ENCODE measurements around the gene LHX3. TPM values are rescaled to one million over a fixed set of nuclear protein-coding genes. Genes with fewer than 3 reads are reported as not detected.

The LHX3 gene
- total and polyA plus RNA-seq, 10 of the 15 experiments (the other 5 are each of a cell fraction or from before 2014, with no cell fraction given), result not detected

- in situ Hi-C loops (cut with MboI), result no loop called here
- Histone ChIP-seq H3K4me2 (ENCODE audit: control insufficient read depth, insufficient read depth) (no peak overlapping the region), H3K9me3 (replicated peaks; ENCODE audit: control insufficient read depth, insufficient read depth, low read length) (no peaks in the 10 kb centered on the region), H3K79me2 (ENCODE audit: control insufficient read depth, insufficient read depth, low read length) (no peaks in the 10 kb centered on the region), H3K27me3 (replicated peaks in 1 of 2; ENCODE audit: control insufficient read depth in 2 of 2, insufficient read depth in 2 of 2, low read length in 1 of 2) (peaks cover 0 to 2% of the 10 kb centered on the region in 2 experiments; a peak in 2 of 4 replicates), H2AFZ (ENCODE audit: control insufficient read depth, low read depth, low read length) (no peak overlapping the region), H3K4me3 (no peak overlapping the region), H3K36me3 (ENCODE audit: control insufficient read depth in 2 of 2, insufficient read depth in 2 of 2, low read length in 1 of 2) (no peaks in the 10 kb centered on the region), H3K9ac (ENCODE audit: control insufficient read depth, insufficient read depth, low read length) (no peak overlapping the region), H4K20me1 (ENCODE audit: control insufficient read depth, insufficient read depth) (no peaks in the 10 kb centered on the region), H3K4me1 (ENCODE audit: control insufficient read depth, insufficient read depth, low read length) (no peaks in the 10 kb centered on the region), H3K27ac (ENCODE audit: control insufficient read depth, insufficient read depth) (no peak overlapping the region)
- no TSS peak for BruUV-seq (replicated peaks)
- RAD21 ChIA-PET (ENCODE audit: unreplicated experiment), result no interaction called here
- SMC1A ChIA-PET (ENCODE audit: uncharacterized antibody, unreplicated experiment), result no interaction called here
- FAIRE-seq (no peak), ATAC-seq (no peak), DNase-seq (ENCODE audit: low read depth, low spot score) (no peak)
- intact Hi-C loops (cut with micrococcal nuclease; ENCODE audit: unreplicated experiment), result no loop called here
- WGBS (ENCODE audit: insufficient coverage, insufficient replicate concordance, low lambda C conversion rate, missing lambda C conversion rate), result 31% methylated on average over 22 of the region's 22 CpGs
- CTCF ChIA-PET, result no interaction called here
- POLR2A ChIA-PET, result no interaction called here
- TF ChIP-seq STAT1 (conservative IDR thresholded peaks at IDR 0.05) (no peak), SIN3A (IDR thresholded peaks at IDR 0.05; ENCODE audit: low read depth, low read length) (no peak), CBX3 (IDR thresholded peaks at IDR 0.05; ENCODE audit: borderline replicate concordance, low read depth) (no peak), PAX5 (IDR thresholded peaks at IDR 0.05; ENCODE audit: borderline replicate concordance, low read depth, low read length) (no peak)
These were observed 57.7 kb downstream of the LHX3 start for GRCh38 chr9:136147038-136147889.

Other genes starting within 250 kb of the LHX3 start
Only the 7 nearest of the 12 such genes appear.
- 7.9 and 9.1 TPM in 2 replicates for gene NACC2, start 109.8 kb downstream of the LHX3 start, total RNA-seq (2014; rRNA removed)
- 3.5 and 3.8 TPM in 2 replicates for gene NACC2, start 109.8 kb downstream of the LHX3 start, total RNA-seq (2014; rRNA removed; fragmentation: Illumina TruSeq; extraction: Trizol)
- 14.2 and 14.7 TPM in 2 replicates for gene NACC2, start 109.8 kb downstream of the LHX3 start, total RNA-seq (2021)
- 3.5 and 5.4 TPM in 2 replicates for gene NACC2, start 109.8 kb downstream of the LHX3 start, polyA plus RNA-seq (2011; rRNA removed)
- gene NACC2, start 109.8 kb downstream of the LHX3 start, polyA plus RNA-seq (2014; fragmentation: Illumina TruSeq; extraction: Trizol), result 2.0 and 3.1 TPM in 2 replicates
- 1 to 10 TPM in 1 of 2 experiments, under 1 TPM in 1; 0.66 to 1.0 TPM for gene NACC2, start 109.8 kb downstream of the LHX3 start, polyA plus RNA-seq (2014; fragmentation: Nextera tagmentation; extraction: Ambion mirVana)
- gene NACC2, start 109.8 kb downstream of the LHX3 start, polyA plus RNA-seq (2014; rRNA removed), result 7.5 and 9.4 TPM in 2 replicates
- 1 to 10 TPM; 2.7 to 2.9 TPM for gene NACC2, start 109.8 kb downstream of the LHX3 start, polyA plus RNA-seq (2016; fragmentation: Nextera tagmentation; extraction: Ambion mirVana)
- gene TMEM250, start 86.3 kb downstream of the LHX3 start, total RNA-seq (2014; rRNA removed), result 30.1 and 39.9 TPM in 2 replicates
- gene TMEM250, start 86.3 kb downstream of the LHX3 start, total RNA-seq (2014; rRNA removed; fragmentation: Illumina TruSeq; extraction: Trizol), result 8.5 and 10.4 TPM in 2 replicates
- gene TMEM250, start 86.3 kb downstream of the LHX3 start, total RNA-seq (2021), result 33.4 and 38.4 TPM in 2 replicates
- gene TMEM250, start 86.3 kb downstream of the LHX3 start, polyA plus RNA-seq (2011; rRNA removed), result 3.5 and 6.2 TPM in 2 replicates
- gene TMEM250, start 86.3 kb downstream of the LHX3 start, polyA plus RNA-seq (2014; fragmentation: Illumina TruSeq; extraction: Trizol), result 2.6 and 6.7 TPM in 2 replicates
- 1 to 10 TPM in 1 of 2 experiments, under 1 TPM in 1; 0.39 to 1.2 TPM for gene TMEM250, start 86.3 kb downstream of the LHX3 start, polyA plus RNA-seq (2014; fragmentation: Nextera tagmentation; extraction: Ambion mirVana)
- gene TMEM250, start 86.3 kb downstream of the LHX3 start, polyA plus RNA-seq (2014; rRNA removed), result 25.4 and 27.5 TPM in 2 replicates
- 10 to 100 TPM in 1 of 2 experiments, 1 to 10 TPM in 1; 6.2 to 16.6 TPM for gene TMEM250, start 86.3 kb downstream of the LHX3 start, polyA plus RNA-seq (2016; fragmentation: Nextera tagmentation; extraction: Ambion mirVana)
- 9.0 and 10.1 TPM in 2 replicates for gene QSOX2, start 40.7 kb upstream of the LHX3 start, total RNA-seq (2014; rRNA removed)
- 7.1 and 7.8 TPM in 2 replicates for gene QSOX2, start 40.7 kb upstream of the LHX3 start, total RNA-seq (2014; rRNA removed; fragmentation: Illumina TruSeq; extraction: Trizol)
- gene QSOX2, start 40.7 kb upstream of the LHX3 start, total RNA-seq (2021), result 15.8 and 16.1 TPM in 2 replicates
- 11.4 and 15.4 TPM in 2 replicates for gene QSOX2, start 40.7 kb upstream of the LHX3 start, polyA plus RNA-seq (2011; rRNA removed)
- 7.2 and 9.3 TPM in 2 replicates for gene QSOX2, start 40.7 kb upstream of the LHX3 start, polyA plus RNA-seq (2014; fragmentation: Illumina TruSeq; extraction: Trizol)
- gene QSOX2, start 40.7 kb upstream of the LHX3 start, polyA plus RNA-seq (2014; fragmentation: Nextera tagmentation; extraction: Ambion mirVana), result 1 to 10 TPM in 1 of 2 experiments, under 1 TPM in 1; 0.34 to 1.5 TPM
- gene QSOX2, start 40.7 kb upstream of the LHX3 start, polyA plus RNA-seq (2014; rRNA removed), result 13.1 and 15.1 TPM in 2 replicates
- gene QSOX2, start 40.7 kb upstream of the LHX3 start, polyA plus RNA-seq (2016; fragmentation: Nextera tagmentation; extraction: Ambion mirVana), result 1 to 10 TPM in 1 of 2 experiments, under 1 TPM in 1; 0.45 to 2.1 TPM
- gene CCDC187, start 99.0 kb upstream of the LHX3 start, total RNA-seq (2014; rRNA removed), result 0.11 and 0.23 TPM in 2 replicates
- not detected in 2 replicates for gene CCDC187, start 99.0 kb upstream of the LHX3 start, total RNA-seq (2014; rRNA removed; fragmentation: Illumina TruSeq; extraction: Trizol)
- gene CCDC187, start 99.0 kb upstream of the LHX3 start, total RNA-seq (2021), result 0.08 TPM in 1 of 2 replicates, not detected in the other
- gene CCDC187, start 99.0 kb upstream of the LHX3 start, polyA plus RNA-seq (2011; rRNA removed), result 0.01 and 0.04 TPM in 2 replicates
- gene CCDC187, start 99.0 kb upstream of the LHX3 start, polyA plus RNA-seq (2014; fragmentation: Illumina TruSeq; extraction: Trizol), result not detected in 2 replicates
- gene CCDC187, start 99.0 kb upstream of the LHX3 start, polyA plus RNA-seq (2014; fragmentation: Nextera tagmentation; extraction: Ambion mirVana), result not detected
- gene CCDC187, start 99.0 kb upstream of the LHX3 start, polyA plus RNA-seq (2014; rRNA removed), result not detected in 2 replicates
- gene CCDC187, start 99.0 kb upstream of the LHX3 start, polyA plus RNA-seq (2016; fragmentation: Nextera tagmentation; extraction: Ambion mirVana), result under 1 TPM in 1 of 2 experiments, not detected in 1; 0.04 TPM
- gene GPSM1, start 122.4 kb upstream of the LHX3 start, total RNA-seq (2014; rRNA removed), result not detected in 2 replicates
- gene GPSM1, start 122.4 kb upstream of the LHX3 start, total RNA-seq (2014; rRNA removed; fragmentation: Illumina TruSeq; extraction: Trizol), result not detected in 2 replicates
- gene GPSM1, start 122.4 kb upstream of the LHX3 start, total RNA-seq (2021), result 0.10 TPM in 1 of 2 replicates, not detected in the other
- gene GPSM1, start 122.4 kb upstream of the LHX3 start, polyA plus RNA-seq (2011; rRNA removed), result 0.04 and 0.10 TPM in 2 replicates
- gene GPSM1, start 122.4 kb upstream of the LHX3 start, polyA plus RNA-seq (2014; fragmentation: Illumina TruSeq; extraction: Trizol), result not detected in 2 replicates
- gene GPSM1, start 122.4 kb upstream of the LHX3 start, polyA plus RNA-seq (2014; fragmentation: Nextera tagmentation; extraction: Ambion mirVana), result not detected
- 0.04 TPM in 2 replicates for gene GPSM1, start 122.4 kb upstream of the LHX3 start, polyA plus RNA-seq (2014; rRNA removed)
- gene GPSM1, start 122.4 kb upstream of the LHX3 start, polyA plus RNA-seq (2016; fragmentation: Nextera tagmentation; extraction: Ambion mirVana), result not detected
- gene DNLZ, start 158.6 kb upstream of the LHX3 start, total RNA-seq (2014; rRNA removed), result 18.1 and 29.7 TPM in 2 replicates
- gene DNLZ, start 158.6 kb upstream of the LHX3 start, total RNA-seq (2014; rRNA removed; fragmentation: Illumina TruSeq; extraction: Trizol), result 4.6 and 4.8 TPM in 2 replicates
- 23.5 and 26.1 TPM in 2 replicates for gene DNLZ, start 158.6 kb upstream of the LHX3 start, total RNA-seq (2021)
- gene DNLZ, start 158.6 kb upstream of the LHX3 start, polyA plus RNA-seq (2011; rRNA removed), result 1.2 and 3.8 TPM in 2 replicates
- 0.66 TPM in 1 of 2 replicates, not detected in the other for gene DNLZ, start 158.6 kb upstream of the LHX3 start, polyA plus RNA-seq (2014; fragmentation: Illumina TruSeq; extraction: Trizol)
- gene DNLZ, start 158.6 kb upstream of the LHX3 start, polyA plus RNA-seq (2014; fragmentation: Nextera tagmentation; extraction: Ambion mirVana), result 1 to 10 TPM in 1 of 2 experiments, not detected in 1; 1.5 TPM
- 23.8 and 26.3 TPM in 2 replicates for gene DNLZ, start 158.6 kb upstream of the LHX3 start, polyA plus RNA-seq (2014; rRNA removed)
- 10 to 100 TPM; 14.7 to 25.8 TPM for gene DNLZ, start 158.6 kb upstream of the LHX3 start, polyA plus RNA-seq (2016; fragmentation: Nextera tagmentation; extraction: Ambion mirVana)
- gene CARD9, start 168.5 kb upstream of the LHX3 start, total RNA-seq (2014; rRNA removed), result 1.9 and 2.2 TPM in 2 replicates
- gene CARD9, start 168.5 kb upstream of the LHX3 start, total RNA-seq (2014; rRNA removed; fragmentation: Illumina TruSeq; extraction: Trizol), result 0.55 and 0.58 TPM in 2 replicates
- gene CARD9, start 168.5 kb upstream of the LHX3 start, total RNA-seq (2021), result 2.4 and 2.6 TPM in 2 replicates
- 1.9 and 4.9 TPM in 2 replicates for gene CARD9, start 168.5 kb upstream of the LHX3 start, polyA plus RNA-seq (2011; rRNA removed)
- 0.34 TPM in 1 of 2 replicates, not detected in the other for gene CARD9, start 168.5 kb upstream of the LHX3 start, polyA plus RNA-seq (2014; fragmentation: Illumina TruSeq; extraction: Trizol)
- gene CARD9, start 168.5 kb upstream of the LHX3 start, polyA plus RNA-seq (2014; fragmentation: Nextera tagmentation; extraction: Ambion mirVana), result under 1 TPM in 1 of 2 experiments, not detected in 1; 0.11 TPM
- gene CARD9, start 168.5 kb upstream of the LHX3 start, polyA plus RNA-seq (2014; rRNA removed), result 1.6 and 2.1 TPM in 2 replicates
- gene CARD9, start 168.5 kb upstream of the LHX3 start, polyA plus RNA-seq (2016; fragmentation: Nextera tagmentation; extraction: Ambion mirVana), result 1 to 10 TPM; 1.8 to 2.2 TPM

All from GM12878 (cell line).